GM18907 (cell line): ENCODE data around the gene RHOBTB1.

Source experiments
- ATAC-seq: cut with Tn5 transposase; IDR thresholded peaks from one replicate; pipeline ENCODE4 v1.9.1; 2021; ENCODE audit warnings: mild to moderate bottlenecking, moderate library complexity; ENCODE audit not compliant: unreplicated experiment

Gene RHOBTB1

GRCh38 chr10:60827791-60828488 lies 116.0 kb downstream of the RHOBTB1 start:
- ATAC-seq = no peak

DNA sequence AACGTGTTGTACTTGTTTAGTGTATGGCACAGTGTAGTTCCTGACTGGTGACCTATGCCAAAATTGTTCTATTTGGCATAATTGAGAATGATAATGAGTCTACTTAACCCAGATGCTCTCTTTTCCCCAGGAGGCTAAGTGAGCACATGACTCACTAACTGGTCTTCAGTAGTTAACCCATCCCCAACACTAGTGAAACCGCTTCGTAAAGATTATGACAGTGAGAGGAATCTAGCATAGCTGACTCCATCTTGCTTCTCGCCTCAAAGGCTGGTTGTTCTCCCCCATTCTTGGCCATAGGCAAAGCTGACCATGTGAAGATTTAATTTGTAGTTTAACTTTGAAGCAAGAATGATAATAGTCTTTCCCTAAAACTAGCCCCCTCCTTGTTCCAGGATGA lies 118.5 kb downstream of the RHOBTB1 start:
- no peak for ATAC-seq

- ATAC-seq = peak; percentile 46
These were observed 120.7 kb downstream of the RHOBTB1 start for GRCh38 chr10:60823324-60823723.

GRCh38 chr10:60822809-60823208 lies 121.2 kb downstream of the RHOBTB1 start:
- no peak for ATAC-seq

GRCh38 chr10:60821656-60822055 lies 122.3 kb downstream of the RHOBTB1 start:
- no peak for ATAC-seq

GRCh38 chr10:60820093-60820754 lies 123.8 kb downstream of the RHOBTB1 start:
- ATAC-seq = peak; percentile 76
